Mesothelial cell of epicardium (in vitro differentiated cells): Measurements from ENCODE around the gene ACP3. TPM values are rescaled to one million over a fixed set of nuclear protein-coding genes. Genes with fewer than 3 reads are reported as not detected.
"Not testable (repeated sequence)": the region's sequence is repeated elsewhere in the genome, so short reads cannot be mapped to it uniquely, and the experiment has no call there.

Experiments used
- DNase-seq, 2 experiments: peaks; one replicate each; pipeline ENCODE4 v3.0.0; 2021; ENCODE audit warnings: low spot score in 2 of 2; ENCODE audit not compliant: unreplicated experiment in 2 of 2
- H3K27ac Mint-ChIP-seq: 2 replicates; pipeline ENCODE4 v1.8.0; 2021; ENCODE audit warnings: mixed read lengths
- H3K27me3 Mint-ChIP-seq: 2 replicates; pipeline ENCODE4 v1.8.0; 2021; ENCODE audit warnings: low read depth, mixed read lengths
- H3K36me3 Mint-ChIP-seq: 2 replicates; pipeline ENCODE4 v1.8.0; 2021; ENCODE audit warnings: mixed read lengths
- H3K4me1 Mint-ChIP-seq: 2 replicates; pipeline ENCODE4 v1.8.0; 2021; ENCODE audit warnings: mixed read lengths
- H3K4me3 Mint-ChIP-seq: 2 replicates; pipeline ENCODE4 v1.8.0; 2021; ENCODE audit warnings: mild to moderate bottlenecking, moderate library complexity, mixed read lengths
- H3K9me3 Mint-ChIP-seq: 2 replicates; pipeline ENCODE4 v1.8.0; 2021; ENCODE audit warnings: mixed read lengths
- total RNA-seq: library from RNA; stranded (reverse); gene quantifications from 3 replicates; pipeline ENCODE4 v1.2.1, GENCODE V29; 2021
- TF ChIP-seq, protein P1 (sequence below): fragments of 200-600 bp; sonication (generic); IDR thresholded peaks from one replicate; pipeline ENCODE4 v1.5.0; 2021; ENCODE audit warnings: antibody characterized with exemption; ENCODE audit not compliant: unreplicated experiment

Gene ACP3
- total RNA-seq, 1 donor from 2014 or later: 25.5 TPM

DNA sequence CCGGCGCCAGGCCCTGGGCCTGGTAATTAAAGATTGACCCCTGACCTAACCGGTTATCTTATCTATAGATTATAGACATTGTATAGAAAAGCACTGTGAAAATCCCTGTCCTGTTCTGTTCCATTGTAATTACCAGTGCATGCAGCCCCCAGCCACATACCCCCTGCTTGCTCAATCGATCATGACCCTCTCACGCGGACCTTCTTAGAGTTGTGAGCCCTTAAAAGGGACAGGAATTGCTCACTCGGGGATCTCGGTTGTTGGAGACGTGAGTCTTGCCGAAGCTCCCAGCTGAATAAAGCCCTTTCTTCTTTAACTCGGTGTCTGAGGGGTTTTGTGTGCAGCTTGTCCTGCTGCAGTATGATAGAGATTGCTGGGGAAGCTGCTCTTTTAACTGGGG lies 7.2 kb upstream of the ACP3 start:
- not testable (repeated sequence) for H3K27me3 Mint-ChIP-seq, DNase-seq, H3K4me3 Mint-ChIP-seq, H3K36me3 Mint-ChIP-seq
- Mint-ChIP-seq H3K4me1 (peaks cover 38% of the 10 kb centered on the region), H3K9me3 (peaks cover 16% of the 10 kb centered on the region), H3K27ac (peak overlapping the region; percentile 54)

DNA sequence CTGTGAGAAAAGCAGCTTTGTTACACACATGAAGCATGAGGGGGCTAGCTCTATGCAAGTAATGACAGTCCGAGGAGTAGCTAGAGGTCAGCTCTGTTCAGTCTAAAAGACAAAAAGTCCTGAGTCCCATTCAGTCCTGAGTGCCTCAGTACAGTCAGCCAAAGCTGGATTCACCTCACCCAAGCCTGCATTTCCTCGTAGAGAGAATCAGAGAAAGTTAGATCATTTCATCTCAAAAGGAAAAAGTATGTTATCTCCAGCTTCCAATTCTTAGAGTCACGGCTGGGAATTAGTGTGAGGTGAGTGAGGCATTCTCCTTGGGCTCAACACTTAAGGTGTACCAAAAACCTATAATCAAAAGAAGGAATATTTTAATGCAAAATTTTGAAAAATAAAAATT lies 5.9 kb upstream of the ACP3 start:
- H3K9me3 Mint-ChIP-seq: peaks cover 17% of the 10 kb centered on the region
- H3K4me3 Mint-ChIP-seq: no peak overlapping the region
- peaks cover 4% of the 10 kb centered on the region for H3K36me3 Mint-ChIP-seq
- no peak for DNase-seq
- H3K27me3 Mint-ChIP-seq: no peaks in the 10 kb centered on the region
- H3K27ac Mint-ChIP-seq: peak overlapping the region; percentile 79
- TF ChIP-seq, protein P1, sequence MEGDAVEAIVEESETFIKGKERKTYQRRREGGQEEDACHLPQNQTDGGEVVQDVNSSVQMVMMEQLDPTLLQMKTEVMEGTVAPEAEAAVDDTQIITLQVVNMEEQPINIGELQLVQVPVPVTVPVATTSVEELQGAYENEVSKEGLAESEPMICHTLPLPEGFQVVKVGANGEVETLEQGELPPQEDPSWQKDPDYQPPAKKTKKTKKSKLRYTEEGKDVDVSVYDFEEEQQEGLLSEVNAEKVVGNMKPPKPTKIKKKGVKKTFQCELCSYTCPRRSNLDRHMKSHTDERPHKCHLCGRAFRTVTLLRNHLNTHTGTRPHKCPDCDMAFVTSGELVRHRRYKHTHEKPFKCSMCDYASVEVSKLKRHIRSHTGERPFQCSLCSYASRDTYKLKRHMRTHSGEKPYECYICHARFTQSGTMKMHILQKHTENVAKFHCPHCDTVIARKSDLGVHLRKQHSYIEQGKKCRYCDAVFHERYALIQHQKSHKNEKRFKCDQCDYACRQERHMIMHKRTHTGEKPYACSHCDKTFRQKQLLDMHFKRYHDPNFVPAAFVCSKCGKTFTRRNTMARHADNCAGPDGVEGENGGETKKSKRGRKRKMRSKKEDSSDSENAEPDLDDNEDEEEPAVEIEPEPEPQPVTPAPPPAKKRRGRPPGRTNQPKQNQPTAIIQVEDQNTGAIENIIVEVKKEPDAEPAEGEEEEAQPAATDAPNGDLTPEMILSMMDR: no peak
- peaks cover 35% of the 10 kb centered on the region for H3K4me1 Mint-ChIP-seq

DNA sequence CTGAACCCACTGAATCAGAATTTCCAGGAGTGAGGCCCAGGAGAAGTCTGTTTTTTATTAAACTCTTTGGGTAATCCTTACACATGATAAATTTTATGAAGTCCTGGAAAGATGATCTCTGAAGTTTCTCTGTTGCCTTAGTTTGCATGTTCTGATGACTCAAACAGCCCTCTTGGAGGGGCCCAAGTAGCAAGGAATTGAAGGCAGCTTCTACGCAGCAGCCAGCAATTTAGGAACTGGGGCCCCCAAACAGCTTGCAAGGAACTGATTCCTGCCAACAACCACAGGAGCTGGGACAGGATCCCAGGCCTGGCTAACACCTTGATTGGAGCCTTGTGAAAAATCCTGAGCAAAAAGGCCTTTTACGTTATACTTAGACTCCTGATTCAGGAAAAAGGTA lies 5.4 kb upstream of the ACP3 start:
- Mint-ChIP-seq H3K4me1 (peaks cover 37% of the 10 kb centered on the region), H3K36me3 (peaks cover 4% of the 10 kb centered on the region), H3K27me3 (no peaks in the 10 kb centered on the region), H3K27ac (peak overlapping the region; percentile 80), H3K9me3 (peaks cover 17% of the 10 kb centered on the region), H3K4me3 (peak overlapping the region; percentile 22)
- TF ChIP-seq, protein P1: no peak
- DNase-seq: no peak

DNA sequence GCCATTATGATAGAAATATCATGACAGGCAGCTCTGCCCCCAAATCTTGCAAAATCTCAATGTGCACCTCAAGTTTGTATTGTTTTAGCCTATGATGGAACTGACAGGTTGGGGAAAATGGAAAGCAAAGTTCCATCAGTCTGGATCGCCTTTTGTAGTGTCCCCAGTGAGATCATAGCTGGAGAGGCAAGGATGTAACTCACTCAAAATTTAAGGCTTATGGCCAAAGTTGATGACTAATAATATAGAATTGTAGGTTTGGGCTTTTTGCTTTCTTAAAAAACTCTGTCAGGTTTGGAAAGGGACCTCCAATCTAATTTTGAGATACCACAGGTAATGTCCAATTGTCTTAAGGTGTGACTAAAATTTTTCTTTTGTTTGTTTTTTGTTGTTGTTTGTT lies 1.4 kb upstream of the ACP3 start:
- Mint-ChIP-seq H3K27ac (peak overlapping the region; percentile 83), H3K9me3 (peaks cover 17% of the 10 kb centered on the region)

DNA sequence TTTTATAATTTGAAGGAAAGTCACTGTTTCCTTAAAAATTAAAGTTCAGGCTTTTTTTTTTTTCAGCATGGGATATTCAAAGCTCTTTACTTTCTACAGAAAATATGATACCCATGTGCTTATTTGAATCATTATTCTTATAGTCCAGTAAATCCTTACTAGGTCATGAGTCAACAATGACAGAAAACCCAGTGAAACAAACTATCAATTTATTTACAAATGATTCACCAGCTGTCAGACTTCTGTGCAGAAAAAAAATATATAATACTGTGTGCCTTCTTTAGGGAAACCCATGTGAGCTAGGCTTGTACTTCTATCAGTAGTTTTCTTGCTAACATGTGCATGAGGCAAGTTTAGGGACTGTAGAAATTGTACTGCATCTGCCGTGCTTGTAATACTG lies 1.2 kb downstream of the ACP3 start:
- Mint-ChIP-seq H3K27me3 (no peaks in the 10 kb centered on the region), H3K36me3 (peaks cover 4% of the 10 kb centered on the region), H3K4me3 (peak overlapping the region; percentile 71), H3K9me3 (peaks cover 15% of the 10 kb centered on the region), H3K4me1 (peaks cover 37% of the 10 kb centered on the region), H3K27ac (peak overlapping the region; percentile 100)
- DNase-seq: no peak
- TF ChIP-seq, protein P1: no peak

More for the DNA sequence above, 1.4 kb upstream of the ACP3 start:
- Mint-ChIP-seq H3K4me3 (no peak overlapping the region), H3K4me1 (peaks cover 46% of the 10 kb centered on the region), H3K27me3 (no peaks in the 10 kb centered on the region), H3K36me3 (peaks cover 4% of the 10 kb centered on the region)
- TF ChIP-seq, protein P1: no peak
- DNase-seq: no peak

DNA sequence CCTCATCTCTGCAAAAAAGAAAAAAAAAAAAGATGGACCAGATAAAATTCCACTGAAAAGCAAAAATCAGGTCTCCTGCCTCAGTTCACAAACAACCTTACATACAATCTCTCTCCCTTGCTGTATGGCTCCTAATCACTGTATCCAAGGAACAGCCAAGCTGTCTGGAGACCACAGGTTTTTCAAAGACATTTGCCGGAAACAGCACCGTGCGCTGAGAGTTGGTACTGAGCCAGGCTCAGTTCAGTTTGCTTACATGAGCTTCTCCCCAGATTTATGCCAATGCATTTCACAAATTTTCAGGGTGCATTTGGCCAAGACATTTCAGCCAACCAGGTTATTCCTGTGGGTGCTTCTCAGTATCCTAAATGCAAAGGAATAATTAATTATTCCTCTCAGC lies 4.1 kb downstream of the ACP3 start:
- no peak overlapping the region for H3K4me3 Mint-ChIP-seq
- H3K27ac Mint-ChIP-seq: no peak overlapping the region
- H3K36me3 Mint-ChIP-seq: no peaks in the 10 kb centered on the region
- no peak for DNase-seq
- no peaks in the 10 kb centered on the region for H3K27me3 Mint-ChIP-seq
- peaks cover 49% of the 10 kb centered on the region for H3K4me1 Mint-ChIP-seq
- TF ChIP-seq, protein P1: no peak
- H3K9me3 Mint-ChIP-seq: no peaks in the 10 kb centered on the region
